Brain microvascular endothelial cell (primary cell): Measurements from ENCODE around the gene UBE2L5.

ENCODE experiments used
- DNase-seq: peaks from one replicate; pipeline ENCODE4 v3.0.0-alpha.2; 2020
- H3K27ac ChIP-seq: fragments of 250-450 bp; sonication (Bioruptor Pico); 2 replicates; pipeline ENCODE4 v1.5.1; 2020; ENCODE audit warnings: mild to moderate bottlenecking, moderate library complexity
- H3K27me3 ChIP-seq: fragments of 250-450 bp; sonication (Bioruptor Pico); replicated peaks from 2 replicates; pipeline ENCODE4 v1.5.1; 2020; ENCODE audit warnings: mild to moderate bottlenecking
- H3K36me3 ChIP-seq: fragments of 250-450 bp; sonication (Bioruptor Pico); replicated peaks from 2 replicates; pipeline ENCODE4 v1.5.1; 2020; ENCODE audit warnings: mild to moderate bottlenecking
- H3K4me3 ChIP-seq: 2 replicates; pipeline ENCODE4 v1.5.1; 2011; ENCODE audit warnings: low read depth, mild to moderate bottlenecking, control low read depth, low read length, moderate library complexity
- in situ Hi-C: cut with HindIII; loops from 2 replicates; pipeline ENCODE4 v1.10.0; 2017; ENCODE audit warnings: low sequenced_read_pairs, low pct_ligation_motif_present
- TF ChIP-seq, protein P1 (sequence below): IDR thresholded peaks from 2 replicates; pipeline ENCODE4 v1.5.1; 2011; ENCODE audit warnings: low read depth, mild to moderate bottlenecking, moderate library complexity, low read length, control low read depth, inconsistent platforms; ENCODE audit errors: missing control alignments

Gene UBE2L5

GRCh38 chr13:30378191-30378590 is 44.1 kb upstream of the UBE2L5 start:
- H3K27me3 ChIP-seq = no peaks in the 10 kb centered on the region
- H3K27ac ChIP-seq = no peak overlapping the region
- DNase-seq = no peak
- in situ Hi-C loops = no loop called here
- TF ChIP-seq, protein P1, sequence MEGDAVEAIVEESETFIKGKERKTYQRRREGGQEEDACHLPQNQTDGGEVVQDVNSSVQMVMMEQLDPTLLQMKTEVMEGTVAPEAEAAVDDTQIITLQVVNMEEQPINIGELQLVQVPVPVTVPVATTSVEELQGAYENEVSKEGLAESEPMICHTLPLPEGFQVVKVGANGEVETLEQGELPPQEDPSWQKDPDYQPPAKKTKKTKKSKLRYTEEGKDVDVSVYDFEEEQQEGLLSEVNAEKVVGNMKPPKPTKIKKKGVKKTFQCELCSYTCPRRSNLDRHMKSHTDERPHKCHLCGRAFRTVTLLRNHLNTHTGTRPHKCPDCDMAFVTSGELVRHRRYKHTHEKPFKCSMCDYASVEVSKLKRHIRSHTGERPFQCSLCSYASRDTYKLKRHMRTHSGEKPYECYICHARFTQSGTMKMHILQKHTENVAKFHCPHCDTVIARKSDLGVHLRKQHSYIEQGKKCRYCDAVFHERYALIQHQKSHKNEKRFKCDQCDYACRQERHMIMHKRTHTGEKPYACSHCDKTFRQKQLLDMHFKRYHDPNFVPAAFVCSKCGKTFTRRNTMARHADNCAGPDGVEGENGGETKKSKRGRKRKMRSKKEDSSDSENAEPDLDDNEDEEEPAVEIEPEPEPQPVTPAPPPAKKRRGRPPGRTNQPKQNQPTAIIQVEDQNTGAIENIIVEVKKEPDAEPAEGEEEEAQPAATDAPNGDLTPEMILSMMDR = no peak
- no peak overlapping the region for H3K4me3 ChIP-seq
- no peaks in the 10 kb centered on the region for H3K36me3 ChIP-seq

- in situ Hi-C loops = no loop called here
- Histone ChIP-seq H3K27ac (no peak overlapping the region), H3K36me3 (no peaks in the 10 kb centered on the region), H3K4me3 (no peak overlapping the region), H3K27me3 (no peaks in the 10 kb centered on the region)
- DNase-seq = no peak
- TF ChIP-seq, protein P1 = no peak
Observed at GRCh38 chr13:30381049-30381448, 41.2 kb upstream of the UBE2L5 start.

GRCh38 chr13:30382836-30383525 is 39.3 kb upstream of the UBE2L5 start:
- Histone ChIP-seq H3K27ac (no peak overlapping the region), H3K27me3 (no peaks in the 10 kb centered on the region), H3K36me3 (no peaks in the 10 kb centered on the region), H3K4me3 (no peak overlapping the region)
- TF ChIP-seq, protein P1 = no peak
- in situ Hi-C loops = no loop called here
- no peak for DNase-seq

GRCh38 chr13:30388406-30389283 is 33.6 kb upstream of the UBE2L5 start:
- no peak for DNase-seq
- TF ChIP-seq, protein P1 = no peak
- Histone ChIP-seq H3K36me3 (no peaks in the 10 kb centered on the region), H3K27ac (no peak overlapping the region), H3K27me3 (no peaks in the 10 kb centered on the region), H3K4me3 (no peak overlapping the region)
- in situ Hi-C loops = no loop called here

DNA sequence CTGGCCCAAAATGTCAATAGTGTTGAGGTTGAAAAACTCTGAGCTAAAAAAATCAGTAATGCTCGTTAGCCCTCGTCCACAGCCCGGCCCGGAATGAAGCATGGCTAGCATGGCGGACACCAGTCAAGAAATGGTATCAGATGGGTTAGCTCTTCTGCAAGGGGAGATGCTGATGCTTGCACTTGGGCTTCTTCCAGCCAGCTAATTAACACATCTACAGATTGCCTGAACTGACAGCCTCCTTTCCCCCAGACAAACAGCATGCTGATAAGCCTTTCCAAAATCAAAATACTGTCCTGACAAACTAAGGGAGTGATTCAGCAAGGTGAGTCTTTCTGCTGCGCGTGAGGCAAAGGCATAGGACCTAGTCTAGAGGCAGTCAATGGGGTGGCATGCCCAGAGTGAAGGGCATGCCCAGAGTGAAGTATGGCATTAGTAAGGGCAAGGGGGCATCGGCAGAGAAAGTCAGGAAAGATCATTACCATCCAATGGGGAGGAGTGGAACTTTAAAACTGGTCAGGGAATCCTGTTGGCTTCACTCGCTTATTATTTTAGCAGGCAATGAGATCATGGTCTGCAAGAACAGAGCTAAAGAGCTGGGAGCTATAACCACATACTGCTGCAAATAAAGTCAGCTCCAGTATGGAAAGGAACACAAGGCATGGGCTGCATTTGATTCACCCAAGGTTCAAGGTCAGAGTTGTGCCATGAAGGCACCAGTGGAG is 30.2 kb upstream of the UBE2L5 start:
- no peaks in the 10 kb centered on the region for H3K27me3 ChIP-seq
- no peak overlapping the region for H3K4me3 ChIP-seq
- TF ChIP-seq, protein P1 = no peak
- no peak overlapping the region for H3K27ac ChIP-seq
- in situ Hi-C loops = no loop called here
- no peaks in the 10 kb centered on the region for H3K36me3 ChIP-seq
- DNase-seq = no peak
